NCI-H2196 (cell line): ENCODE data around the gene MXI1.
"Not testable (repeated sequence)": the region's sequence is repeated elsewhere in the genome, so short reads cannot be mapped to it uniquely, and the experiment has no call there.

Source experiments
- DNase-seq: peaks from one replicate; lab custom pipeline; 2025; ENCODE audit not compliant: unreplicated experiment; lab: John Stamatoyannopoulos, UW

The MXI1 gene

DNA sequence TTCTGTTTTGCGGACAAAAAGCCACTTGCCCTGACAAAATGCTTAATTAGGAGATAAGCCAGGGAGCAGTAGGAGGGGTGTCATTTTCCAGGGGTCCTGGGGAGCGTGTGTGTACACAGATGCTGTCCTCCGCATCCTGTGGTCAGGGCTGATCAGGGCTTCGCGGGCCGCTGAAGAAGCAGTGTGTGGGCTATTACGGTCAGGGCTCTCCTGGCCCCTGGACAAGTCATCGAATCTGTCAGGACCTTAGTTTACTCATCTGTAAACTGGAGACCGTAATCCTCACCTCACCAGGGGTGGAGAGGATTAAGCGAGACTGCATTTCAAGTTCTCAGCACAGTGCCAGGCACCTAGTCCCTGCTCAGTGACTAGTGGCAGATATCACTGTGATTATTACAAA, 26.0 kb upstream of the MXI1 start:
- no peak for DNase-seq

- DNase-seq, result no peak
These were observed 25.5 kb upstream of the MXI1 start for GRCh38 chr10:110181911-110182310.

DNA sequence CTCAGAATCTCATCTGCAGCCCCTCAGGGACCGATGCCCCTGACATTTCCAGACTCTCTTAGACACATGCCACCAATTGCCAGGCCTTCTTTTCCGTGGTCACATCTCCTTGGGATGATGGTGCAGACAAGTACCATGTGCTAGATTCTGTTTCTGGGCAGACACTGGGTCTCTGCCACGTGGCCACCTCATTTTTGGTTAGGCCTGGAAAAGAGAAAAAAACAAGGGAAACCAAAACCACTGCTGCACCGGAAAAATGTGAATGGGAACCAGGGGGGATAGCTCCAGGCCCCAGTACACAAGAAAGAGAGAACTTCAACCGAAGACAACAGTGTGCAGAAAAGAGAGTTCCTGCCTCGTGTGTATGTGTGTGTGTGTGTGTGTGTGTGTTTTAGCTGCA, 23.0 kb upstream of the MXI1 start:
- DNase-seq, result no peak

DNA sequence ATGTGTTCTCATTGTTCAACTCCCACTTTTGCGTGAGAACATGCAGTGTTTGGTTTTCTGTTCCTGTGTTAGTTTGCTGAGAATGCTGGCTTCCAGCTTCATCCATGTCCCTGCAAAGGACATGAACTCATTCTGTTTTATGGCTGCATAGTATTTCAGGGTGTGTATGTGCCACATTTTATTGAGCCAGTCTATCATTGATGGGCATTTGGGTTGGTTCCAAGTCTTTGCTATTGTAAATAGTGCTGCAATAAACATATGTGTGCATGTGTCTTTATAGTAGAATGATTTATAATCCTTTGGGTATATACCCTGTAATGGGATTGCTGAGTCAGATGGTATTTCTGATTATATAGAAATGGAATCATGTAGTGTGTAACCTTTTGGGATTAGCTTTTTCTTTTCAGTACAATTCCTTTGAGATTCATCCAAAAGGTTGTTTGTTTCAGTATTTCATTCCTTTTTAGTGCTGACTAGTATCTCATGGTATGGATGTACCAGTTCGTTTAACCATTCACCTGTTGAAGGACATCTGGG, 21.7 kb upstream of the MXI1 start:
- not testable (repeated sequence) for DNase-seq

DNA sequence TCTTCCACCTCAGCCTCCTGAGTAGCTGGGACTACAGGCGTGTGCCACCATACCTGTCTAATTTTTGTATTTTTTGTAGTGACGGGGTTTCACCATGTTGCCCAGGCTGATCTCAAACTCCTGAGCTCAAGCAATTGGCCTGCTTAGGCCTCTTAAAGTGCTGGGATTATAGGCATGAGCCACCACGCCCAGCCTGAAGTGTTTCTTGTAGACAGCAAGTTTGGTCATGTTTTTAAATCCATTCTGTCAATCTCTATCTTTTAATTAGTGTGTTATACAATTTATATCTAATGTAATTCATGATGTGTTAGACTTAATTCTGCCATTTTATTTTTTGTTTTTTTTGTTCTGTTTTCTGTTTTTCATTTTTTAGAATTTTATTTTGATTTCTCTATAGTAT, 17.2 kb upstream of the MXI1 start:
- no peak for DNase-seq

- DNase-seq, result no peak
These were observed 14.9 kb upstream of the MXI1 start for GRCh38 chr10:110192552-110192951.

GRCh38 chr10:110200503-110200902, 6.9 kb upstream of the MXI1 start:
- no peak for DNase-seq

DNA sequence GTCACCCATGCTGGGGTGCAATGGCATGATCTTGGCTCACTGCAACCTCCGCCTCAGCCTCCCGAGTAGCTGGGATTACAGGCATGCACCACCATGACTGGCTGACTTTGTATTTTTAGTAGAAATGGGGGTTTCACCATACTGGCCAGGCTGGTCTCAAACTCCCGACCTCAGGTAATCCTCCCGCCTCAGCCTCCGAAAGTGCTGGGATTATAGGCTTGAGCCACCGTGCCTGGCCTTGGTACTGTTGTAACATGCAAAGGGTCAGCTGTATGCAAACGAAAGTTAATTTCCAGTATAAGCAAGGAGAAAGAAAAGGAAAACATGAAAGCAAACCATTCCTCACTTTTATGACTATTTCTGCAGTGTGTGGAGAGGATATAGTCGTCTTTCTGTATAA, 6.4 kb upstream of the MXI1 start:
- not testable (repeated sequence) for DNase-seq

GRCh38 chr10:110203500-110204455, 3.6 kb upstream of the MXI1 start:
- no peak for DNase-seq

DNA sequence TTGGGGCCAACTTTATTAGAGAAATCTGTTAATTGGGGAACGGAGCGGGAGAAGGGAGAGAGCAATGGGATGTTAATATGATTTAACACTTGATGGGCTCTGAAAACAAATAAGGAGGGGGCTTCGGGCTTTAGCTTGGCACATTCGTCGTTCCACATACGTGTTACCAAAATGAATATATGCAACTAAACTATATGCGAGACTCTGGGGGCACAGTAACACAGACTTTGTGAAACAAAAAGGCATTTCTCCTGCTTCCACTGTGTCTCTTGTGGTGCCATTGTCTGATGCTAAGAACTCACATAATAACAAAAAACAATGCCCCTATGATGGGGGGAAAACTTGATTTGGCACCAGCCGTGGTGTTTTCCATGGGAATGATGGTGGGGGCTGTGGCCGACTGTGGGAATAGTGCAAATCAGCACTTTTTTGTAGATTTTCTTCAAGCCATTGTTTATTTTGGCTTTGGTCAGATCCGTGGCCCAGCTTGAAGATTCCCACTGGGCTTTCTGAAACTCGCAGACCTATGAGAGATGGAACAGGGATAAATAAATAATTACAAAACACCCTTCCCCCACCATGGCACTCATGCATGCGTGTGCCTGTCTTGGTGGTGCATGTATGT, 2.2 kb upstream of the MXI1 start:
- DNase-seq, result no peak

- no peak for DNase-seq
These were observed 604 bp downstream of the MXI1 start for GRCh38 chr10:110207805-110208613.

DNA sequence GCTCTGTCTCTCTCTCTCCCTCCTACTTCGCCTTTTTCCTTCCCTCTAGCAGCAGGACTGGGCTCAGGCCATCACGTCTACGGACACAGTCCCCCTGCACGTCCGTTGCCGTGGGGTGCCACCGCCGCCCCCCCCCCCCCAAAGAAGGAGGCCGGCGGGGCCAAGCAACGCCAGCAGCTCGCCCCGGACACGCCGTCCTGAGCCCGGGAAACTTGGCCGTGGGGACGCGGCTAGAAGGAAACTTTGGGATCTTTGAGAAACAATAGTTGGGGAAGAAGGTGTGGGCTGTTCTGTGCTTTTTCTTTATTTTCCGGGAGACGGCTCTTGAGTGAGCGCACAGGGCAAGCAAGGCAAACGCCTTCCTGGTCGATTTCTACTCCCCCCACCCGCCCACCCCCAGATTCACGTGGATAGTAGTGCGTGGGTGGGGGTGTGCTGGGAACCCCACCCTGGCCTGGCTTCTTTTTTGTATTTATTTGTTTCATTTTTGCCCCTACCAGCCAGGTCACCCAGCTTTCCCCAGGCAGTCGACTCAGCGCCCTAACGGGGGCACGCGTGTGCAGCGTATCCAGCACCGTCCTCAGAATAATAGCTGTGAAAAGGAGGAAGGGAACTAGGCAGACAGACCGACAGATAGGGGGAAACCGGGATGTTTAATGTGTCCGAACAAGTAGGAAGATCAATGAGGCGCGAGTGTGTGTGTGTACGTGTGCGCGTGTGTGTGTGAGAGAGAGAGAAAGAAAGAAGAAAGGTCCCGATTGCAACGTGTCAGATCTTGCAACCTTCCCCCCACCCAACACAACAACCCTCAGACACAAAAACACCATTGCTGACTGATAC, 1.4 kb downstream of the MXI1 start:
- no peak for DNase-seq

GRCh38 chr10:110209454-110209925, 2.1 kb downstream of the MXI1 start:
- no peak for DNase-seq

DNA sequence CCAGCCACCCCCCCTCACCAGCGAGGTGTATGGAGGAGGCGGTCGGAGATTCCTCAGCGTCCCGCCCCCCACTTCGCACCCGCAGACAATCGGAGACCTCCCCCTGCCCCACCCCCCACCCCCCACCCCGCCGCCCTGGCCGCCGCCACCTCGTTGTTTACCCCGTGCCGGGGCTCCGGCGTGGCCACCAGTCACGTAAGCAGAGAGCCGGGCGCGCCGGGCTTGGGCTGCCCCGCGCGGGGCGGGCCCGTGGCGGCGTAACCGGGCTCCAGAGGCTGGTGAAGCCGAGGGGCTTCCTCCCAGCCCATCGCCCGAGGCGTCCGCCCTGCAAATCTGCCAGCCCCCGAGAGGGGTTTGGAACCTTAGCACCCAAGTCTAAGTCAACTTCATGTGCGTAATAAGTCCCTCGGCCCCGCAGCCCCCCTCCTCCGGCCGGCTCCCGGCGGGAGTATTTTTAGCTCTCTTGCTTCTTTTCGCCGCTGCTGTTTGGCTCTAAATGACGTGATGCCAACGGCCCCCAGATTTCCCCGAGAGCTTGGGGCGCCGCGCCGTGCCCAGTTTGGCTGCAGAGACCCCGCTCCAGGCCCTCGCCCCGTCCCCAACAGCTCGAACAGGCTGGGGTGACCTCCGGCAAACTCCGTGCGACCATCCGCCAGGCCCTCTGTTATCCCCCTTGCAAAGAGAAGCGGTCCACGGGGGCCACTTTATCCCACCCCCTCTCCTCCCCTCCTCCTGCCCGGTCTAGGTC, 2.7 kb downstream of the MXI1 start:
- DNase-seq, result no peak

DNA sequence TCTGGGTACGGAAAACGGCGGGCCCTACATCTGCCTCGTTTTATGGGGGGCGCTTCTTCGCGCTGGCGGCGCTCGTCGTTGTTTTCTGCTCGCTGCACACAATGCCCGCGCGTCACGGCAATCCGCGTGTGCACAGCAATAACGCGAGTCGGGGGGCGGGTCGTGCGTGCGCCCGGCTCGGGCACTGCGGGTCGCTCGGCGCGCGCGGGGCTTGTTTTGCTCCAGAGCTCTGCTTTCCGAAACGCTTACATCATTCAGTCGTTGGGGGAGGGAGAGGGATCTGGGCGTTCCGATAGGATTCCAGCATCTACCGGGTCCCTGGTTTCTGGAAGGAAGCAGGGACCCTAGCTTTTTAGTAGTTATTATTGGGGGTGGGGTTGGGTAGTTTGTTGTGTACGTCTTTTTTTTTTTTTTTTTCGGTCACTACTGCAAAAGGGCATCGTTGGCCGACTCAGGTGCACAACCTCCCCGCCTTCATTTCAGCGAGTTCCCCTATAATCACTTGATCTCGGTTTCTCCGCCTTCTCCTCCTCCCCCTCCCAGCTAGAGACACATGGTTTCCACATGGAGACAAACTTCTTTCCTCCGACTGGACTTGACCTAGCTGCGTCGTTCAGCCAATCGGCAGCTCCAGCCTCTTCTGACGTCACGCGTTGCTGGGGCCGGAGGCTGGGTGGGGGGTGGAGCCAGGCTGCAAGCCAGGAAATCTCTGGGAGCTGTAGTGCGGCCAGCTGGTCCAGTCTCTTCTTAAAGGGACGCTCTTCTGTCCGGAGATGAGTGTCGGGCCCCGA, 3.5 kb downstream of the MXI1 start:
- peak; percentile 88 for DNase-seq

GRCh38 chr10:110211465-110211843, 4.0 kb downstream of the MXI1 start:
- no peak for DNase-seq

DNA sequence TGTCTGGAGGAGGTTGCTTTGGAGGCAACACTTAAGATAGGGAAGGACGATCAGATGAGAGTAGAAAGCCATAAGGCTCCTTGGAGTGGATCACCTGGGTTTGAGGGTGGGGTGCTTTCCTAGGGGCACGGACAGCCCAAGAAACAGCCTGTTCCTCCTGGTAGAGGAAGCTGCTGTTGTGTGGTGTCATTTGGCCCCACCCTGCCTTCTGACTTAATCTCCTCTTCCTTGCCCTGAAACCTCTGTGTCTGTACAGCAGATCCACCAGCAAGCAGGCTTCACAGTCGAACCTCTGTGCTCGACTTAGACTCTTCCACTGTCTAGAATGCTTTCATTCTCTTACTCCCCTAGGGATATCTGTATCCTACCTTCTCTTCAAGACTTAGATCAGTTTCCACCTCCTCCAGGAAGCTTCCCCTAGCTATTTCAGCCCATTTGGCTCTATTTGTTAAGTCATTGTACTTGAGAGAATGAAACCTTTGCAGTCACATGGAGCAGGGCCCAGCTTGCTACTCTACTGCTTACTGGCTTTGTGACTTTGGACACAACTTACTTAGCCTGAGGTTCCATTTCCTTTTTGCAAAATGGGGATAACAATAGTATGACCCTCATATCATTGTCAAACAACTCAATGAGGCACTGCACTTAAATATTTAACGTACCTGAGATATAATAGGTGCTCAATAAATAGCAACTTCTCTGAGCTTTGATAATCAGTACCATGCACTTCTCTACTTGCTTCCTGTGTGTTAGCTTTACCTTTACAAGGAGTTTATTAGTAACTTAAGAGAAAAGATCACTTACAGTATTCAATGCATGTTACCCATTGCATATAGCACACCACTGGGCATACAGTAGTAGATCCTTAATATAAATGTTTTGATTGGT, 5.0 kb downstream of the MXI1 start:
- DNase-seq, result no peak

- no peak for DNase-seq
These were observed 7.0 kb downstream of the MXI1 start for GRCh38 chr10:110214371-110214826.
